Measurements from ENCODE around the gene KIF1A.
A peak's percentile ranks its signal among the peaks of the same experiment; 100 is the strongest.

The KIF1A gene

DNA sequence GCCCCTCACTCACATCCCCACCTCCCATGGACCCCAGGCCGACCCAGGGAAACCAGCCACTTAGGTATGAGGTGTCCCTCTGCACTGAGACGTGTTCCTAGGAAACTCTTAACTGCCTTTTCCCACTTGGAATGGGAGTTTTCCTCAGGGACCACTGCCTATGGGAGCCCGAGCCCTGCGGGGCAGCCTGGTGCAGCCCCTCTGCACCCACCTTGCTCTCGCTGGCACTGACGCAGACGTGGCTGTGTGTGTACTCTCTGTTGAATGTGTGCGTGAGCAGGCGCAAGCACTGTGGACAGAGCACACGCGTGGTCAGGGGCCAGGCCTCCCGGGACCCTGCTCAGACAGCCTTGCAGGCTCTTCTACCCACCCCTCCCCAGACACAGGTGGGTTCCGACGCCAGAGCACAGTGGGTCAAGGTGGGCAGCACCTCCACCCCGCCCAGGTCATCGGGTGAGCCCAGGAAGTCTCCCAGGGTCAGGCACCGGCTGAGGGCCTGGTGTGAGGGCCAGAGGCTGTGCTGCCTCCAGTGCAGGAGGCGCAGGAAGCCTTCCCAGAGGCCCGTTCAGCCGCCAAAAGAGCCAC is 98.3 kb downstream of the KIF1A start:
- no peak for DNase-seq

DNA sequence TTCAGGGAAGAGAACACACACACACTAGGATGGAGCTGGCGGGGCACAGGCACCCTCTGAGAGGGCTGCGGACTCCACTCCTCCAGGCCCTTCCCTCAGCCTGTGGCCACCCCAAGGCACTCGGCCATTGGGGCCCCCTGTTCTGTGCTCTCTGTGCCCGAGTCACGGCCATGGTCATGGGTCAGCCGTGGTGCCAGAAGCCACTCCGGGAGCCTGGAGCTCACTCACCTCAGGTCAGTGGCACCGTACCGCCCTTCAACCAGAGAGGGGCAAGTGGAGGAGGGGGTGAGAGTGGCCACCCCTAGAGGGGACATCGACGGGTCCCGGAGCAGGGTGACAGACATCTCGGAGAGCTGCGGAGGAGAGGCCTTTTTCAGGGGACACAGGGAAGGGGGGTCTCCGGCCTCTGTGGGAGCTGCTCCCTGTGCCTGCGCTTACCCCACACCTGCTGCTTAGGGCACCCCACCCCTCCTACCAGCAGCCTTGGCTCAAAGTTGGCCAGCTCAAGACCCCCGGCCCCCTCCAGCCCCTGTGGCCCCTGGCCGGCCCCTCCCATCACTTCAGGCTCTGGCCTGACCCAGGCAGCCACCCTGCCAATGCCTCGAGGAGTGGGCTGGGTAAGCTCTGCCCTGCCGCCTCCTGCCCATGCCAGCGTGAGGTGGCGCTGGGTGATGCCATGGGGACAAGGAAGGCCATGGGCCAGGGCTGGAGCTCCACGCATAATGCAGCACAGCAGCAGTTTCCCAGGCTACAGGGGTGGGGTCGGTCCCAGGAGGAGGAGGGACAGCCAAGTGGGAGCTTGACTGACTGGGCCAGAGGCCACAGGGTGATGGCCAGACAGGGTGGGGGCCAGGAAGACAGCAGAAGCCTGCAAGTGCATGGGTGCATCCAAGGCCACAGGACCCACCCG is 99.1 kb downstream of the KIF1A start:
- peak in 6 of 51 donors; percentile 27 to 53 (median 41) for DNase-seq

DNA sequence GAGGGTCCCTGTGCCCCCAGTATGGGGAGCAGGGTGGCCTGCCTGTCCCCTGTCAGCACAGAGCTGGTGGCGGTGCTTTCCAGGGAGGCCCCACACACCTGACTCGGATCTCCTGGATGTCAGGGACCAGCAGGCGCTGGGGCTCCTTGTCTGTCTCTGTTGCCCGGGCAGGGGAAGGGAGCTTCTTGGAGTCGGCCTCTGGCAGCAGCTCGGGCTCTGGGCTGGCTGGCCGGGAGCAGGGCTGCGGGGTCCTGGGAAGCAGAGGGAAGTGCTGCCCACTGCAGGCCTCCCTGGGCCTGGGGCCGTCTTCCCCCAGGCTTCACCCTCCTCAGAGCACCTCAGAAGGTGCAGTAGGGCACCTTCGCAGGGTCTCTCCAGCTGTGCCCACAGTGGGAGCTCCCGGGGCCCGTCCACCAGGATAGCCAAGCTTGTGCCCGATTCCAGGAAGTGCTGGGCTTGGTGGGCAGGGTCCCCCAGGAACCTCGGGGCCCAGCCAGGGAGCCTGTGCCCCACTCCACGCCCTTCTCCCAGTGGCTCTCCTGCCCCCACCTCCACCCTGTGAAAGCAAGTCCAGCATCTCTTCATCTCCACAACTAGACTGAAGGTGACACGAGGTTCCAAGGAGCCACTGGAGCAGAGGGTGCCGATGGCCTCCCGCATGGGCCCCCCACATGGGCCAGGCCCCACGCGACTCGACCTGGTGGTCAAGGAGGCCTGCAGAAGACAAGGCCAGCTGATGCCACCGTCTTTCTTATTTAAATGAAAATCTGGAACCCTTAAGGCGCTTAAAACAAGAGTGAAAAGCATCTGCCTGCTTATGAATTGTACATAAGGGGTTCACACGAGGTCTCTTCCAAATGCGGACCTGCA is 100.1 kb downstream of the KIF1A start:
- DNase-seq, result no peak

DNA sequence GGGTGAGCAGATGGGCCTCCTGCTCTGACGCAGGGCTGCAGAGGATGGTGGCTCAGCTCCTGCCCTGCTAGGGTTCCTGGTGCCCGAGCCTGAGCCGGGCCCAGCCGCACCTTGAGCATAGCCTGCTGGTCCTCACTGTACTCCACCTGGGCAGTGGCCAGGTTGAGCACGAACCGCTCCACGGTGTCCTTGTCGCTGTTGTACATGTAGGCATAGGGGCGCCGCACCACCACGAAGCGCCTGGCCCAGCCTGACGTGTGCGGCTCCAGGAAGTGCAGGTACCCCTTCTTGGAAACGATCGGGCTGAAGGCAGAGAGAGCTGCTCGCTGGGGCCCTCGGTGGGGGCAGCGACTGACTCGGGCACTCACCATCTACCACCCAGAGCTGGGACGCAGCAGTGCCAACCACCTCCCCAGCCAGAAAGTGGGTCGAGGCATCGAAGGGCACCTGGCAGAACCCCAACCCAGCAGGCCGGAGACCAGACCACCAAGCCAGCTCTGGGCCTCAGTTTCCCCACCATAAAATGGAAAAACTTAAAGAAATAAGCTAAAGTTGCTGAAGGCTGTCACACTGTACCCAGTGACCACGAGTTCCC is 101.0 kb downstream of the KIF1A start:
- DNase-seq, result no peak

DNA sequence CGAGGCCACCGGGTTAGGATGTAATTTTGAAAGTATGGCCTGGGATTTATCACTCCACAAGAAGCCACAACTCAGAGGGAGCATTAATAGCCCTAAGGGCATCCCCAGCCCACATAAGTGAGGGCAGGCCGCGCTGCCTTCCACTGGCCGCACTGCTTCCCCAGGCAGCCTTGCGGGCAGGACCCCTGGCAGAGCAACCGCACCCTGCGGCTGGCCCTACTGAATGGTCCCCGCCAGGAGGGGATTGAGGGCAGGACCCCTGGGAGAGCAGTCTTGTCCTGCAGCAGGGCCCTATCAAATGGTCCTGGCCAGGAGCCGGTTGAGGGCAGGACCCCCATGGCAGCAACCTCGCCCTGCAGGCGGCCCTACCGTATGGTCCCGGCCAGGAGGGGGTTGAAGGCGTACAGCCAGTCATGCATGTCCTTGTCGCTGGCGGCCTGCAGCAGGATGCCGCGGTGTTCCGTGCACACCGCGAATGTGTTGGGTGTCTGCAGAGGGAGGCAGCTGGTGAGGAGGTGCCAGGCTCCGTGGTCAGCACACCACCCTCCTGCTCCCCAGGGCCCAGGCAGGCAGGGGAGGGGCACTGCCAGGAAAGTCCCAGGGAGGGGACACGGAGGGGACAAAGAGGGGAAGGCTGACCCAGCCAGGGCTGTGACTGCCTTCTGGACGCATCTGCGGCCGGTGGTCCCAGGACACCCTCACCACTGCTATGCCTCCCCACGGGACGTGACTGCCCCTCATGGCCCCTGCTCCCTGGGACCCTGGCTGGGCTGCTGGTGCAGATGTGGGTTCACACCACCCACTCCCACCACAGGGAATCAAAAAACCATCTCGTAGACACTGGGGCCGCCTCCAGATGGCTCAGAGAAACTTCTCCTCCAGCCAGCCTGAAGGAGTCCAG is 102.1 kb downstream of the KIF1A start:
- no peak for DNase-seq

DNA sequence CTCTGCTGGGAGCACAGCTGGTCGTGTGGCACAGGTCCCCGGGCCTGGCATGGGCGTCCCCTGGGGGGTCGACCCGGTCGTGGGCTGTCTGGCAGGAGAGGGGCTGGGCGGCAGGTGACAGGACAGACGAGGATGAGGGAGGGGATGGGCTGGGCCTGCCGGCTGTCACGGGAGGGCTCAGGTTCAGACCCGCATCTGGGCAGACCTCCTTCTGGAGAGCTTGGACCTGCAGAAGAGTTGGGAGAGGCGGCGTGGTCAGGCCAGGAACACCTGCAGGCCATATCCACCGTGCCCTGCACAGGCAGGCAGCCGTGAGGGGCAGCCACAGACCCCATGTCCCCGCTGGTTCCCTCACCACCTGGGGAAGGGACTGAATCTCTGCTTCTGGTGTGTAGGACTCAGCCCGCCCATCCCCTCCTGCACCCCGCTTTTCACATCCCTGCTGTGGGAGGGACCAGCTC is 102.8 kb downstream of the KIF1A start:
- DNase-seq, result no peak

DNA sequence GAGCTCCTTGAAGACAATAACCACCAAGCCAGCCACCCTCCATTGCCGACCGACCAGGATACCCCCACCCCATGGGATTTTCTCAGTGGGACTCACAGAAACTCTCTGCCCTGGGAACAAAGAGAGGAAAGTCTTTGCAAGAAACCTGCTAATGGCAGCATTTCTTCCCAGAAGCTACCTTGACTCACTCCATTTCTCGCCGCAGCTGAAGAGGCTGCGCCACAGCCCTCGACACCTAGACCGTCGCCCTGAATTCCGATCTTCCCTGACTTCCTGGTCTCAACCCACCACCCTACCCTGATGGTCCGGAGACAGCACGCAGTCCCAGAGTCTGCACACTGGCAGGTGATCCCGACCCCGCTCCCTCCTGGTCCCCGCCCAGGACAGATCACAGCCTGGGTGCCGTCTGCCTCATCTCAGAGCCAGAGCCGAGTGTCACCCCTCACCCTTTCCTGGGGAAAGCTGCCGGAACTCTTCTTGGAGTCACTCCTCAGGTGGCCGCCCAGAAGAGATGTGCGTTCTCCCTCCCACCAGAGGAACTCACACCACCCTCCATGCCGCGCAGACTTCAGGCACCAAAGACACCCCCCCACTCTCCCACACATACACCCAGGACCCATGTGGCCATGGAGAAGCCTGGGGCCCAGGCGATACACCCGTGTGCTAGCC is 103.8 kb downstream of the KIF1A start:
- no peak for DNase-seq

DNA sequence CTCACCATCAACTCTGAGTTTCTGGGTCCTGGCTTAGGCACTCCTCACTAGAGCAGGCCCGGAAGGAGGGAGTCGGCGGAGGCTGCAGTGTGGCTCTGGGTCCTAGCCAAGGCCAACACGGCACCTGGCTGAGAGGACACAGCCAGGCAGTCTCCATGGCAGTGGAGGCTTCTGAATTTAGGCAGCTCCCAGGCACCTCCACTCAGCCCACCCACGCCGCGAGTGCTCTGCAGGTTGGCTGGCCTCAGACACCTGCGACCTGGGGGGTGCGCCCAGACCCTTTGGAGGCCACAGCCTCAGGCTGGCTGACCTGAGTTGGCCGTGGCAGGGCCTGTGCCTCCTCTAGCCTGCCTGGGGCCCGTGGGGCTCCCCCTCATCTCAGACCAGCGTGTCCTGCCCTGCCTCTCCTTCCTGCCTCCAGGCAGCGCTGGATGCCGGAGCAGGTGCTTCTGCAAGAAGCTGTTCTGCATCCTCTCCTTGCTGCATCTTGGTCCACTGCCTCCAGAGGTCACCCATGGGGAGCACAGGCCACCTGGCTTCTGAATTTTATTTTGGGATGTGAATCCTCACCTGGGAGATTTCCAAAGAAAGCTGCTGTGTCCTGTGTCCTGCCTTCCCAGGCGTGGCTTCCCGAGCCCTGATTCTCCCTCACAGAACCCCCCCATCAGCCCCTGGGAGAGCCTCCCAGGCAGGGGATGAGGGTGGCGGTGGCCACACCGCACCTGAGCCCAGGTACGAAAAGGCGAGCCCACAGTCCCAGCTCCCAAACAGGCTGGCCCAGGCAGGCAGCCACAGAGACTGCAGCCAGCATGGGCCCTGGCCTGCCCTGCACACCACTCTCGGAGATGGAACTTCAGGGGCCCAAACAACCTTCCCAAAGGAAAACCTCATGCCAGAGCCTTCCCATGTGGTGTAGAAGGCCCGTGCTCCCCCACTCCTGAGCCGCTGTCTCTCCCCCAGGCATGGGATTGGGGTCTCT is 105.0 kb downstream of the KIF1A start:
- no peak for DNase-seq

DNA sequence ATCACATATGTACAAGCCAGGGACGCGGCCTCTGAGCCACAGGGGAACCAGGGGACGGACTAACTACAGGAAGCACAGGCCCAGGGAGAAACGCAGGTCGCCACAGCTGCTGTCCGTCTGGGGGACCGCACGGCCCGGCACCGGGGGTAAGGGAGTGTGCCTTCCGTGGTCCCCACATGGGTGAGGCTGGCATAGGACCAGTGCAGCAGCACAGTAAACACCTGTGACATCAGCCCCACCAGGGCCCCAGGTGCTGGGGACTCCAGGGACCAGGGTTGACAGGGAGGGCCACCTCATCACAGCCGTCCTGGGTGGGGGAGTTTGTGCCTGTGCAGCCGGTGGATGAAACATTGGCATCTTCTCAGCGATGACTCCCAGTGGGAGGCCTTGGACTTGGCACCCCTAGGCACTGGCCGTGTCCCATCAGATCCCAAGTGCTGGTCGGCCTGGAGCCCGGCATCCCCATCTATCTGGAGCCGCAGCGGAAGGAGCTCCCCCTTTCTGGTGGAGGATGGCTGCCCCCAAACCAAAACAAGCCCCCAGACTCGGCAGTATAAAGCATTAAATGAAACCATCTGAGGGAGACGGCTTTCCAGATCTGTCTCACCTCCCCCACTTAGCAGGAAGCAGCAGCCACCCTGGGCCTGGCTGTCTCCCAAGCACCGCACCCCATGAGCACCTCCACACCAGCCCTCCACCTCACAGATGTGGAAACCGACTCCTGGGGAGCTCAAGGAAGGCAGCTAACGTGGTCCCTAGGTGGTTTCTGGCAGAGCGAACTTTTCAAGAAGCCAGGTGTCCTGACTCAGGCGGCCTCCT is 105.9 kb downstream of the KIF1A start:
- no peak for DNase-seq

DNA sequence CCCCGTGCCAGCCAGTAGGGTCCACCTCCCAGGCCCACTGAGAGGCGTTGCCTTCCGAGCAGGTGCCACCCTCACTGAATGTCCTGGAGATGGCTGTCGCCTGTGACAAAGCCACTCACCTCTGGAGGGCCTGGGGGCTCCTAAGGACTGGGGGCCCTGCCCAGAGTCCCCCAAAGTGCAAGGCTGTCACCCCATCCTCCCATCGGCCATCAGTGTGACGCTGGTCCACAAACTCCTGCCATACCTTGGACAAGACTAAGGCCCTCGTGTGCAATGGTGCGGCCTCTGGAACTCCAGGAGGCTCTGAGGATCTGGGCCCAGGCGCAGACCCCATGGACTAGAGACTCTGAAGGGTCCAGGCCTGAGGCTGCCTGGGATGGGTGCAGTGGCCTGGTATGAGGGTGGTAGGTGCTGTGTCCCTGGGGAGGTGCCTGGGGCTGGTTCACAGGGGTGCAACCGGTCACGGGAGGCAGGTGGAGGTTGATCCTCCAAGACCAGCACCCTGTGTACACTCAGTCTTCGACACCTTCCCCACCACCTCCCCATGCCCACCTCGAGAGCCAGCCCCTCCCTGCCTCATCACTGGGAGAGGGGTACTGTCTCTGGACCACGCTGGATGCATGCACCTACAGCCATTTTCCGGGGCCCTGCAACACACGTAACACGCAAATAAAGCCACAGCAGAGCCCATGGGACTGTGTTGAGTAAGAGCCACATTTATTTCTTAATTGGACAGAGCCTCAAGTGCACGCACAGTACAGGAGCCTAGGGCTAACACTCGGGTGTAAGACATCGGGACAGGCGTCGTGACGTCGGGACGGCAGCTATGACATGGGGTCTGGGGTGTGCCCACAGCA is 106.7 kb downstream of the KIF1A start:
- DNase-seq, result no peak

DNA sequence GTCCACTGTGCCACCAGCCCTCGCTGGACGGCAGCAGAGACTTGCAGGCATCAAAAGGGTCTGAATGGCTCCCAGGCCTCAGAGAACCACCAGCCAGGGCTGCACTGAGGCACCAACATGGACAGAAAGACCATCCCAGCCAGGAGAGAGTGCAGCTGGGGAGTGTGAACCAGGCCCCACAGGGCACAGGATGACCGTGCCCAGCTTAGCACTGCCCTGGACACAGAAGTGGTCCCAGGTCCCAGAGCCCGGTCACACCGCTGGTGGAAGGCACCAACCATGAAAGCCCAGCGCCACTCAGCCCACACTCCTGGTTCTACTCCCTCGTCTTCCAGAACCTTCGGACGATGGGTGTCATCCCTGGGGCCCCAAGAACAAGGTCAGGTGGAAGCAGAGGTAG is 107.9 kb downstream of the KIF1A start:
- no peak for DNase-seq

DNA sequence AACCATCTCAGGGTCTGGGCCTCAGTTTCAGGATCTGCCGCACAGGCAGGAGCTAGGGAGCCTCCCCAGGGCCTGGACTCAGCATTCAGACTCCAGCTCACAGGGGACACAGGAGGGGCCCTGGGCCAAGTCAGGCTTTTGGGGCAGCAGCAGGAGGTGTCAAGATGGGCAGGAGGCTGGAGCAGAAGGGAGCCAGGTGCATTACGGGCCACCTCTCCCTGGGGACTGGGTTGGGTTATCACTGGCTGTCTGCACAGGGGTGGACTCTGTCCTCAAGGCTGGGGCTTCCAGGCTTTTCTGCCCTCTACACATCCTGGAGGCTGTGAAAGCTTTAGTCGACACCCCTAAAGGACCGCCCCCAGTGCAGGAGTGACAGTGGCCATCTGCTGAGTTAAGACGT is 108.3 kb downstream of the KIF1A start:
- DNase-seq, result no peak

DNA sequence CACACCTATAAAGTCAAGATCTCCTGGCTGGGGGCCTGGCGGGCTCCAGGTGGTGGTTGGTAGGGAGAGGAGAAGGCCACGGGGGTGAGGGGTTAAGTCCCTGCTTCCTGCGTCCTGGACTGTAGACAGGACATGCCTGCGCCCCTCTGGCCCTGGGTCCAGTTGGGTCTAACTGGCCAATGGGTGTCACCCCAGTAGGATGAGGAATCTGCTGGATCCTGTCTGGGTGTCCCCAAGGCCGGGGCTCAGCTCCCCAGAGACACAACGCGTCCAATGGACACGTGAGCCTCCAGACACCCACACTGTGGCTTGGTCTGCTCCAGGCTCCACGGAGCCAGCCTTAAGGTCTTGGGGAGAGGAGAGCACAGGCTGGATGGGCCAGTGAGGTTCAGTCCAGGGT is 108.7 kb downstream of the KIF1A start:
- no peak for DNase-seq

DNA sequence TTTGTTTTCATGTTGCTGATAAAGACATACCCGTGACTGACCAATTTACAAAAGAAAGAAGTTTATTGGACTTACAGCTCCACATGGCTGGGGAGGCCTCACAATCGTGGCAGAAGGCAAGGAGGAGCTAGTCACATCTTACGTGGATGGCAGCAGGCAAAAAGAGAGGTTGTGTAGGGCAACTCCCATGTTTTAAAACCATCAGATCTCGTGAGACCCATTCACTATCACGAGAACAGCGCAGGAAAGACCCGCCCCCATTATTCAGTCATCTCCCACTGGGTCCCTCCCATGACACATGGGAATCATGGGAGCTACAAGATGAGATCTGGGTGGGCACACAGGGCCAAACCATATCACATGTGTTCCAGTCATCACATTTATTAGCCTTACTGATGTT is 111.6 kb downstream of the KIF1A start:
- no peak for DNase-seq

DNA sequence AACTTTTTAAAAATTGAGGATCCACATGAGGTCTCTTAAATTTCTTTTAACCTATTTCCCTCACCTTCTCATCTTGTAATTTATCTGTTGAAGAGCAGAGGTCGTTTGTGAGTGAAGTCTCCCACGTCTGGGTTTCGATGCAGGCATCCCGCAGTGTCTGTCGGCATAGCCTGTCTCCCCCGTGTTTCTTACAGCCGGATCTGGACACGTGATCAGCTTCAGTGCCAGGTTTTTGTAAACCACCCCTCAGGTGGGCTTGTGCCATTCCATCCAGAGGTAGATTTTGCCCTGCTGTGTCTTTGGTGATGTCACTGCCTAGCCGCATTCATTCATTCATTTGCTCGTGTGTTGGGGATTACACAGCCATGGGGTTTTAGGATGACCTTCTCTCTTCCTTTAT is 112.2 kb downstream of the KIF1A start:
- no peak for DNase-seq

DNA sequence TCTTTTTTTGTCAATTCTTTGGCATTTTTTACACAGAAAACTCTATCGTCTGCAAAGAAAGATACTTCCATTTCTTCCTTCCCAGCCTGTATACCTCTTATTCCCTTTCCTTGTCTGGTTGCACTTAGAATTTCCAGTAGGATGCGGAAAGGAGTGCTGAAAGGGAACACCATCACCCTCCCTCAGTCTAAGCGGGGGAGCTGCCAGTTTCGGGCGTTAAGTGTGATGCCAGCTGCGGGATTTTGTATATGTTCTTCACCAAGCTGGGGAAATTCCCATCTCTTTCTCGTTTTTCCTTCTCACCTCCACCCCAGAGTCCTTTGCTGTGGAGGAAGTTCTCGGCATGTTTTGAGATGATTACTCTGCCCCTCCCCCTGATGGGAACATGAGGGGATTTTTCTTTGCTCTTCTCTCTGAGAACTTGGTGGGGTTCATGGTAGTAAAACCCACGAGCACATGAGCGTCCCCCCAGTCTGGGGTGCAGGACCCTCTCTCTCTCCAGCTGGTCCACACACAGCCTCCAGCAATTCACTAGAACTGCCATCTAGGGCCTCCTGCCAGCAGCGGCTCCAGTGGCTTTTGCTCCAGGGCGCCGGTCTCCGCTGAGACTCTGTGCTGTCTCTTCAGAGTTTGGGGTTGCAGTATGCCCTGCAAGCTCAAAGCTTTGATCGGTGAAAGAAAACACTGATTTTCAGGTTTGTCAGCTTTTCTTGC is 112.8 kb downstream of the KIF1A start:
- DNase-seq, result no peak

Measured in hypothalamus (tissue), 51 donors.